WTC11 (cell line): ENCODE data around the gene CLNK. TPM values are rescaled to one million over a fixed set of nuclear protein-coding genes. Genes with fewer than 3 reads are reported as not detected.

ENCODE experiments used
- ATAC-seq: fragments of 200-7000 bp; cut with Tn5 transposase; 2 replicates; pipeline ENCODE4 v1.10.0; 2021; ENCODE audit warnings: mild to moderate bottlenecking, moderate library complexity
- CTCF ChIA-PET: fragments of 300-600 bp; sonication (Branson Sonifier 250); formaldehyde crosslinking; loops from one replicate; lab custom pipeline; 2021; ENCODE audit warnings: antibody characterized with exemption; lab: Charles Lee
- POLR2A ChIA-PET: fragments of 350-600 bp; sonication (Branson Sonifier 250); formaldehyde crosslinking; loops from one replicate; lab custom pipeline; 2021; ENCODE audit warnings: antibody characterized with exemption; lab: Charles Lee
- DNase-seq: peaks from one replicate; pipeline ENCODE4 v3.0.0; 2021; ENCODE audit warnings: low spot score
- H3K27ac Mint-ChIP-seq: 2 replicates; pipeline ENCODE4 v1.8.0; 2021; ENCODE audit warnings: mixed read lengths
- H3K27me3 Mint-ChIP-seq: 2 replicates; pipeline ENCODE4 v1.8.0; 2021; ENCODE audit warnings: low read depth, mild to moderate bottlenecking, moderate library complexity, mixed read lengths
- H3K36me3 Mint-ChIP-seq: 2 replicates; pipeline ENCODE4 v1.8.0; 2021; ENCODE audit warnings: mixed read lengths
- H3K4me1 Mint-ChIP-seq: 2 replicates; pipeline ENCODE4 v1.8.0; 2022; ENCODE audit warnings: mixed read lengths
- H3K4me3 Mint-ChIP-seq: 2 replicates; pipeline ENCODE4 v1.8.0; 2021; ENCODE audit warnings: mild to moderate bottlenecking, moderate library complexity, mixed read lengths
- H3K9me3 Mint-ChIP-seq: 2 replicates; pipeline ENCODE4 v1.8.0; 2021; ENCODE audit warnings: mixed read lengths
- ATF6 ChIP-seq: sonication (generic); formaldehyde crosslinking; IDR thresholded peaks from 2 replicates; pipeline ENCODE4 v1.8.1; 2023; ENCODE audit warnings: mild to moderate bottlenecking, missing genetic modification reagents
- CREM ChIP-seq: sonication (generic); formaldehyde crosslinking; IDR thresholded peaks from 2 replicates; pipeline ENCODE4 v1.8.1; 2022; ENCODE audit warnings: mild to moderate bottlenecking, missing genetic modification reagents, moderate library complexity
- ETV6 ChIP-seq: sonication (generic); formaldehyde crosslinking; IDR thresholded peaks from 2 replicates; pipeline ENCODE4 v1.8.1; 2022; ENCODE audit warnings: mild to moderate bottlenecking, missing genetic modification reagents
- MLX ChIP-seq: sonication (generic); formaldehyde crosslinking; IDR thresholded peaks from 2 replicates; pipeline ENCODE4 v1.8.1; 2023; ENCODE audit warnings: mild to moderate bottlenecking, missing genetic modification reagents, moderate library complexity
- NFE2L1 ChIP-seq: sonication (generic); formaldehyde crosslinking; IDR thresholded peaks from 2 replicates; pipeline ENCODE4 v1.8.1; 2023; ENCODE audit warnings: missing genetic modification reagents
- OVOL2 ChIP-seq: fragments of 250-450 bp; sonication (Bioruptor Pico); IDR thresholded peaks from 2 replicates; pipeline ENCODE4 v1.9.0; 2021; ENCODE audit warnings: mild to moderate bottlenecking, borderline replicate concordance
- PRDM15 ChIP-seq: sonication (generic); formaldehyde crosslinking; IDR thresholded peaks from 2 replicates; pipeline ENCODE4 v1.8.0; 2022; ENCODE audit warnings: missing genetic modification reagents
- PREB ChIP-seq: sonication (generic); formaldehyde crosslinking; IDR thresholded peaks from 2 replicates; pipeline ENCODE4 v1.8.1; 2022; ENCODE audit warnings: mild to moderate bottlenecking, missing genetic modification reagents, moderate library complexity, borderline replicate concordance
- RELA ChIP-seq: sonication (generic); formaldehyde crosslinking; IDR thresholded peaks from 2 replicates; pipeline ENCODE4 v1.8.1; 2022; ENCODE audit warnings: missing genetic modification reagents, mild to moderate bottlenecking, borderline replicate concordance
- SMAD4 ChIP-seq: sonication (generic); formaldehyde crosslinking; IDR thresholded peaks from 2 replicates; pipeline ENCODE4 v1.8.0; 2022; ENCODE audit warnings: mild to moderate bottlenecking, missing genetic modification reagents
- SP1 ChIP-seq: sonication (generic); formaldehyde crosslinking; conservative IDR thresholded peaks from 2 replicates; pipeline ENCODE4 v1.8.1; 2022; ENCODE audit warnings: missing genetic modification reagents
- USF2 ChIP-seq: sonication (generic); formaldehyde crosslinking; IDR thresholded peaks from 2 replicates; pipeline ENCODE4 v1.8.1; 2023; ENCODE audit warnings: mild to moderate bottlenecking, missing genetic modification reagents, moderate library complexity
- ZNF425 ChIP-seq: fragments of 250-450 bp; sonication (Bioruptor Pico); conservative IDR thresholded peaks from 2 replicates; pipeline ENCODE4 v1.9.0; 2021; ENCODE audit warnings: mild to moderate bottlenecking
- ZNF671 ChIP-seq: fragments of 250-450 bp; sonication (Bioruptor Pico); IDR thresholded peaks from 2 replicates; pipeline ENCODE4 v1.8.0; 2021; ENCODE audit warnings: mild to moderate bottlenecking
- total RNA-seq: library from RNA; stranded (reverse); gene quantifications from 3 replicates; pipeline ENCODE4 v1.2.3, GENCODE V29; 2021

The CLNK gene
- total RNA-seq, 1 experiment from 2014 or later, result not detected

GRCh38 chr4:10730590-10730989 is 46.0 kb upstream of the CLNK start:
- CTCF ChIA-PET, result no interaction called here
- POLR2A ChIA-PET, result no interaction called here
- Mint-ChIP-seq H3K27me3 (no peaks in the 10 kb centered on the region; the same call in 1 of the 2 replicates), H3K4me3 (no peak overlapping the region), H3K36me3 (peaks cover 65% of the 10 kb centered on the region), H3K27ac (no peak overlapping the region)
- ATAC-seq, result no peak
- no peak for DNase-seq
- no peak for TF ChIP-seq SP1 (CRISPR knock-in tag)
- TF ChIP-seq MLX (CRISPR knock-in tag), result no peak
- no peak for TF ChIP-seq USF2 (CRISPR knock-in tag)
- no peak for TF ChIP-seq CREM (CRISPR knock-in tag)
- TF ChIP-seq, all 79 proteins: peak for 0
- Mint-ChIP-seq H3K4me1 (peaks cover 2% of the 10 kb centered on the region; the same call in 1 of the 2 replicates), H3K9me3 (peaks cover 79% of the 10 kb centered on the region)

- Mint-ChIP-seq H3K27me3 (no peaks in the 10 kb centered on the region; the same call in 1 of the 2 replicates), H3K4me1 (peaks cover 2% of the 10 kb centered on the region; the same call in 1 of the 2 replicates), H3K4me3 (no peak overlapping the region), H3K27ac (no peak overlapping the region), H3K9me3 (peaks cover 77% of the 10 kb centered on the region), H3K36me3 (peaks cover 63% of the 10 kb centered on the region)
- no peak for ATAC-seq
- POLR2A ChIA-PET, result no interaction called here
- CTCF ChIA-PET, result no interaction called here
- TF ChIP-seq RELA (CRISPR knock-in tag), result no peak
- no peak for TF ChIP-seq ATF6
- no peak for TF ChIP-seq NFE2L1 (CRISPR knock-in tag)
- no peak for DNase-seq
These were observed 45.5 kb upstream of the CLNK start for GRCh38 chr4:10730019-10730418.

GRCh38 chr4:10729366-10729765 is 44.8 kb upstream of the CLNK start:
- no peak for DNase-seq
- CTCF ChIA-PET, result no interaction called here
- Mint-ChIP-seq H3K27me3 (no peaks in the 10 kb centered on the region; the same call in 1 of the 2 replicates), H3K9me3 (peaks cover 77% of the 10 kb centered on the region), H3K4me1 (peaks cover 2% of the 10 kb centered on the region; the same call in 1 of the 2 replicates), H3K27ac (no peak overlapping the region), H3K36me3 (peaks cover 62% of the 10 kb centered on the region), H3K4me3 (no peak overlapping the region)
- POLR2A ChIA-PET, result no interaction called here
- ATAC-seq, result no peak
- TF ChIP-seq ETV6 (no peak), PREB (CRISPR knock-in tag) (no peak), ZNF425 (CRISPR knock-in tag) (no peak)

- no peak overlapping the region for H3K4me3 Mint-ChIP-seq
- ChIA-PET CTCF (no interaction called here), POLR2A (no interaction called here)
- H3K36me3 Mint-ChIP-seq, result peaks cover 57% of the 10 kb centered on the region
- ATAC-seq (no peak), DNase-seq (no peak)
- H3K9me3 Mint-ChIP-seq, result peaks cover 76% of the 10 kb centered on the region
- H3K27me3 Mint-ChIP-seq, result no peaks in the 10 kb centered on the region; the same call in 1 of the 2 replicates
- no peak overlapping the region for H3K27ac Mint-ChIP-seq
- H3K4me1 Mint-ChIP-seq, result no peaks in the 10 kb centered on the region
- TF ChIP-seq ZNF425 (CRISPR knock-in tag) (no peak), SMAD4 (CRISPR knock-in tag) (no peak), OVOL2 (CRISPR knock-in tag) (no peak), PRDM15 (no peak), ZNF671 (CRISPR knock-in tag) (no peak), NFE2L1 (CRISPR knock-in tag) (no peak)
These were observed 43.4 kb upstream of the CLNK start for GRCh38 chr4:10728016-10728415.
